Measurements from ENCODE around the gene ADCY9. TPM values are rescaled to one million over a fixed set of nuclear protein-coding genes. Genes with fewer than 3 reads are reported as not detected.

The ADCY9 gene
- total RNA-seq, 1 experiment from 2014 or later: 10.5 TPM

GRCh38 chr16:3982216-3982615 is 134.0 kb downstream of the ADCY9 start:
- H3K4me1 ChIP-seq (replicated peaks; ENCODE audit: insufficient read depth): no peaks in the 10 kb centered on the region
- H2AFZ ChIP-seq: no peak overlapping the region
- no peaks in the 10 kb centered on the region; the same call in 1 of the 2 replicates for H3F3A ChIP-seq (ENCODE audit: insufficient read depth, low read depth)
- ChIA-PET POLR2A (ENCODE audit: unreplicated experiment) (interaction anchor here (0.6 kb wide), 1 partner anchor 367 kb away, joined by 9 read pairs; no protein-coding TSS in a partner anchor), CTCF (interaction anchor here (1.1 to 3.0 kb wide), 4 partner anchors 131 to 272 kb away, joined by 7 to 21 read pairs (median 10); no protein-coding TSS in a partner anchor)
- H3K36me3 ChIP-seq (ENCODE audit: low read depth): no peaks in the 10 kb centered on the region
- TF ChIP-seq CTCF (conservative IDR thresholded peaks at IDR 0.05): no peak
- no peak for TF ChIP-seq EZH2 (IDR thresholded peaks at IDR 0.05; ENCODE audit: low read depth)
- no peaks in the 10 kb centered on the region for H3K9me3 ChIP-seq (ENCODE audit: insufficient read depth, low read depth)
- no peaks in the 10 kb centered on the region for H3K79me2 ChIP-seq (ENCODE audit: low read depth)
- H3K4me3 ChIP-seq: no peak overlapping the region
- no TSS peak for BruUV-seq (replicated peaks)
- H3K9me2 ChIP-seq (ENCODE audit: insufficient read depth): no peaks in the 10 kb centered on the region
- H3K4me2 ChIP-seq: no peak overlapping the region
- H3K27ac ChIP-seq: no peak overlapping the region
- intact Hi-C loops (cut with micrococcal nuclease; ENCODE audit: unreplicated experiment): loop anchor here (2.0 to 5.0 kb wide), 6 partner anchors 100 to 349 kb away; partner anchors contain the start of genes CREBBP and TFAP4
- H4K20me1 ChIP-seq (ENCODE audit: insufficient read depth): no peaks in the 10 kb centered on the region
- H3K27me3 ChIP-seq (ENCODE audit: insufficient read depth, low read depth): no peaks in the 10 kb centered on the region
- no peak for DNase-seq

GRCh38 chr16:3980253-3981111 is 135.8 kb downstream of the ADCY9 start:
- no peak overlapping the region for H2AFZ ChIP-seq
- H3K27ac ChIP-seq: no peak overlapping the region
- CTCF ChIA-PET: no interaction called here
- H3K27me3 ChIP-seq (ENCODE audit: insufficient read depth, low read depth): no peaks in the 10 kb centered on the region
- no peaks in the 10 kb centered on the region for H4K20me1 ChIP-seq (ENCODE audit: insufficient read depth)
- no peaks in the 10 kb centered on the region for H3K4me1 ChIP-seq (replicated peaks; ENCODE audit: insufficient read depth)
- H3K36me3 ChIP-seq (ENCODE audit: low read depth): no peaks in the 10 kb centered on the region
- H3F3A ChIP-seq (ENCODE audit: insufficient read depth, low read depth): no peaks in the 10 kb centered on the region; the same call in 1 of the 2 replicates
- DNase-seq: peak in 1 of 2 experiments; percentile 36
- H3K9me2 ChIP-seq (ENCODE audit: insufficient read depth): no peaks in the 10 kb centered on the region
- POLR2A ChIA-PET (ENCODE audit: unreplicated experiment): interaction anchor here (0.6 to 0.7 kb wide), 2 partner anchors 218 to 274 kb away, joined by 3 to 6 read pairs; no protein-coding TSS in a partner anchor
- TF ChIP-seq CTCF (conservative IDR thresholded peaks at IDR 0.05) (no peak), EZH2 (IDR thresholded peaks at IDR 0.05; ENCODE audit: low read depth) (no peak)
- no peaks in the 10 kb centered on the region for H3K9me3 ChIP-seq (ENCODE audit: insufficient read depth, low read depth)
- H3K4me3 ChIP-seq: no peak overlapping the region
- intact Hi-C loops (cut with micrococcal nuclease; ENCODE audit: unreplicated experiment): loop anchor here (5.0 kb wide), 5 partner anchors 98 to 292 kb away; partner anchors contain the start of genes CREBBP and TFAP4
- no peaks in the 10 kb centered on the region for H3K79me2 ChIP-seq (ENCODE audit: low read depth)
- no peak overlapping the region for H3K4me2 ChIP-seq
- no TSS peak for BruUV-seq (replicated peaks)

- no peaks in the 10 kb centered on the region for H4K20me1 ChIP-seq (ENCODE audit: insufficient read depth)
- H3K36me3 ChIP-seq (ENCODE audit: low read depth): no peaks in the 10 kb centered on the region
- no peaks in the 10 kb centered on the region for H3K79me2 ChIP-seq (ENCODE audit: low read depth)
- H3K9me3 ChIP-seq (ENCODE audit: insufficient read depth, low read depth): no peaks in the 10 kb centered on the region
- intact Hi-C loops (cut with micrococcal nuclease; ENCODE audit: unreplicated experiment): no loop called here
- TF ChIP-seq CTCF (conservative IDR thresholded peaks at IDR 0.05): no peak
- TF ChIP-seq EZH2 (IDR thresholded peaks at IDR 0.05; ENCODE audit: low read depth): no peak
- no peak overlapping the region for H2AFZ ChIP-seq
- ChIA-PET CTCF (no interaction called here), POLR2A (ENCODE audit: unreplicated experiment) (interaction anchor here (0.6 kb wide), 1 partner anchor 274 kb away, joined by 3 read pairs; no protein-coding TSS in a partner anchor)
- H3K4me2 ChIP-seq: no peak overlapping the region
- DNase-seq: no peak
- no peaks in the 10 kb centered on the region for H3K27me3 ChIP-seq (ENCODE audit: insufficient read depth, low read depth)
- no peak overlapping the region for H3K4me3 ChIP-seq
- H3K4me1 ChIP-seq (replicated peaks; ENCODE audit: insufficient read depth): no peaks in the 10 kb centered on the region
- no TSS peak for BruUV-seq (replicated peaks)
- no peaks in the 10 kb centered on the region for H3K9me2 ChIP-seq (ENCODE audit: insufficient read depth)
- no peak overlapping the region for H3K27ac ChIP-seq
- no peaks in the 10 kb centered on the region; the same call in 1 of the 2 replicates for H3F3A ChIP-seq (ENCODE audit: insufficient read depth, low read depth)
These were observed 136.7 kb downstream of the ADCY9 start for GRCh38 chr16:3979518-3979917.

All from PC-9 (cell line).